GM19238 (cell line): ENCODE measurements around the gene SHANK3.
"Not testable (repeated sequence)": the region's sequence is repeated elsewhere in the genome, so short reads cannot be mapped to it uniquely, and the experiment has no call there.

Source experiments
- DNase-seq: peaks from one replicate; pipeline ENCODE4 v3.0.0; 2011; ENCODE audit warnings: low spot score; ENCODE audit not compliant: insufficient read length

SHANK3 gene

DNA sequence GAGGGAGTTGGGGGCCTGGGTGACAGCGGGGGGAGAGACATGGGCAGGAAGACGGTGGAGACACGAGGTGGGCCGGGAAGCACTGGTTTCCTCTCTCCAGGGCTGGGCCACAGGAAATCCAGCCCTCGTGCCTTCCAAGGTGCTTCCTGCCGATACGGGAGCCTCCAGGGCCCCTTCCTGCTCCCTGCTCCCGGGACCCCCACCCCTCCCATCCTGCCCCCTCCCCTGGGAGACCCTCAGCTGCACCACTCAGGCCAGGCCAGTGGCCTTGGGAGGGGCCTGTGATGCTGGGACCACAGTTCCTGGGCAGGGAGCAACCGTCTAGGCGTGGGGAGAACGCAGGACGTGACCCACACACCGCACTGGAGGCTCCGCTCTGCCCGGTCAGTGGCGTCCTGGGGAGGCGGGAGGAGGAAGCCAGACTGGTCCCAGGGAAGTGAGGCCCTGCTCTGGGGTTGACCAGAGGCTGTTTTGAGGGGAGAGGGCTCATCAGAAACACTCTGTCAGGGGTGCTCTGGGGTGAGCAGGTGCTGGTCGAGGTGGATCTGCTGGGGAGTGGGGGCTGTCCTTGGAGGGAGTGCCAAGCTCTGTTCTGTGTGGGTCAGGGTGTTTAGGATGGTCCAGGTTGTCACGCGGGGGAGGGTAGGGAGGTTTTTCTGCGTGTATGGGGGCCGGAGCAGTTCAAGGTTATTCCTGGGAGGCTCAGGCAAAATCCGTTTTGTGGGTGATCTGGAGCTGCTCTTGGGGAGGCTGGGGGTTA, at the start of gene SHANK3:
TSS of gene SHANK3 (plus strand) at position 353 of the 760 bp plus-strand sequence.
- no peak for DNase-seq

DNA sequence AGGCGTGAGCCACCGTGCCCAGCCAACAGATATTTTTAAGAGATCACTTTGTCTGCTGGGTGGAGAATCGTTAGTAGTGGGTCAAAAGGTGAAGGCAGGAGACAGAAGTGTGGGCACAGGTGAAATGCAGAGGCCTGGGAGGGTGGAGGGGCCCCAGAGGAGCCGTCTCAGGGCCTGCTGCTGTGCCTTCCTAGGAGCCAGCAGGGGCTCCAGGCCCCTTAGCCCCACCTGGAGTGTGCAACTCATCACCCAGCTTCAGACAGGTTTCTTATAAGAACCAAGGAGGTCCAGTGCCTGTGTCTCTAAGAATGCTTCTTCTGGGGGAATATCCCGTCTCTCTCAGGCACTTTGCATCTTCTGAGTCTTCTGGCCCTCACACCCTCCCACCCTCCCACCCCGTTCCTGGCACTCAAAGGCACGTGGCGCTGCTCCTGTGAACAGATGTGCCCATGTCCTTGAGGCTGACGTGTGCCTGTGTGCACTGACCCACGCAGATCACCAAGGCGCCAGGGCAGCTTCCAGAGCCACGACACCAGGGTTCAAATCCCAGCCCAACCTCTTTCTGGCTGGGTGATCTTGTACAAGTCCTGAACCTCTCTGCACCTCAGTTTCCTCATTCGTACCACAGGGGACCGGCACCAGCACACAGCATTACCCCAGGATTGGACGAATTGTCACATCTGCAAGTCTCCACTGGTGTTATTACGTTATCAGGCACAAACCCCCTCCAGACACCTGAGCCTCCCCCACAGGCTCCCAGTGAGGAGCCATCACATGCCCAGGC, 48.1 kb upstream of the SHANK3 start:
- no peak for DNase-seq

DNA sequence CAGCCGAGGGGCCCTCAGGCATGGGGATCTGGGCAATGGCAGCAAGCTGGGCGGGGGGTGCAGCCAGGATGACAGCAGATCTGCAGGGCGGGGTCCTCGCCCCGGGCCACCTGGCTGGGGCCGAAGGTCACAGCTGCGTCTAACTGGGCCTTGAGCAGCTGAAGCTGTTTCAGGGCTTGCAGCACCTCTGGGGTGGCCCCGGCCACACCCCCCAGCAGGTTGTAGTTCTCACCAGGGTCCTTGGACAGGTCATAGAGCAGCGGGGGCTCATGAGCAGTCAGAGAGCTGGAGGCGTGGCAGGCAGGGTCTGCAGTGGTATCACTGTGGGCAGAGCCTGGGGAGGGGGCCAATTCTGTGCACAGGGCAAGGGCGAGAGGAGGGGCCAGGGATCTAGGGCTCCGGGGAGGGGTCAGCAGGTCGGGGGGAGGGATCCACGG, 47.5 kb upstream of the SHANK3 start:
- no peak for DNase-seq

DNA sequence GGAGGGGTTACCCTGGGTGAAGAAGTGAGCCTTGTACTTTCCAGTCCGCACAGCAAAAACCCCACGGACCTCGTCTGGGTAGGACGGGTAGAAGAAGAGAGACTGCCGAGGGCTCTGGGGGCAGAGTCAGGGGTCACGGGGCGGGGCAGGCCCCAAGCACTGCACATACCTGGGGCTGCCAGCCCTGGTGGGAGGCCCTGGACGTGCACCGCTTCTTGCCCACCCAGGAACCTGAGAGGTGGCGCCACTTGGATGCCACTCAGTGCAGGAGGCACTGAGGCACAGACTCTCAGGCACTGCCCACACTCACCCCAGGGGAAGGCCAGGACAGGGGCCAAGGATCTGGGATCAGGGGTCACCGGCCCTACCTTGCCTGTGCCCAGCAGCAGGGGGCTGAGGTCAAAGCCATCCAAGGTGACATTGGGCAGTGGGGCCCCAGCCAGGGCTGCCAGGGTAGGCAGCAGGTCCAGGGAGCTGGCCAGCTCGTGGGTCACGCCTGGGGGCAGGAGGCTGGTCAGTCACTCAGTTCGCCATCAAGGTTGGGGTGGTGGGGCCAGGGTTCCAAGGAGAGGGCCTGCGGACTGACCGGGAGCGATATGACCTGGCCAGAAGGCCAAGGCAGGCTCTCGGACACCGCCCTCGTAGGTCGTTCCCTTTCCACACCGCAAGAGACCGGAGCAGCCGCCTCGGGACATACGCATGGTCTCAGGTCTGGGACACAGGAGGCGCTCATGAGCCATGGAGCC, 46.9 kb upstream of the SHANK3 start:
- no peak for DNase-seq

DNA sequence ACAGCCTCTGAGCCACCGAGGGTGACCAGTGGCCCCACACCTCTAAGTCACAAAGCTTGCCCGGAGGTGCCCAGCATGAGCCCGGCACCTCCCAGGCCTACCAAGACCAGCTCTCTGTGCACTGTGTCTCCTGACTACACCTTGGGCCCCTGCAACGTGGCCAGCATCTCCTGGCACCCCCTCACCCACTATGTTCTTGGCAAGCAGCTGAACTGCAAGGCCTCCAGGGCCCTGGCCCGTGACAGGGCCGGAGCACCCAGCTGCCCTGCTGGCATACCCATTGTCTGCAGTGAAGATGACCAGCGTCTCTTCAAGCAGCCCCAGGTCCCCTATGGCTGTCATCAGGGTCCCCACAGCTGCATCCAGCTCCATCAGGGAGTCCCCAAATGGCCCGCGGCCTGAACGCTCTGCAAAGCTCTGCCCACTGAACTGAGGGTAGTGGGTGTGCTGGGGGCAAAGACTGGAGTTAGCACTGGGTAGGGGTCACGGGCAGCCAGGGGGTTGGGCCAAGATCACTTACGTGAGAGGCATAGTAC, 46.2 kb upstream of the SHANK3 start:
- no peak for DNase-seq

DNA sequence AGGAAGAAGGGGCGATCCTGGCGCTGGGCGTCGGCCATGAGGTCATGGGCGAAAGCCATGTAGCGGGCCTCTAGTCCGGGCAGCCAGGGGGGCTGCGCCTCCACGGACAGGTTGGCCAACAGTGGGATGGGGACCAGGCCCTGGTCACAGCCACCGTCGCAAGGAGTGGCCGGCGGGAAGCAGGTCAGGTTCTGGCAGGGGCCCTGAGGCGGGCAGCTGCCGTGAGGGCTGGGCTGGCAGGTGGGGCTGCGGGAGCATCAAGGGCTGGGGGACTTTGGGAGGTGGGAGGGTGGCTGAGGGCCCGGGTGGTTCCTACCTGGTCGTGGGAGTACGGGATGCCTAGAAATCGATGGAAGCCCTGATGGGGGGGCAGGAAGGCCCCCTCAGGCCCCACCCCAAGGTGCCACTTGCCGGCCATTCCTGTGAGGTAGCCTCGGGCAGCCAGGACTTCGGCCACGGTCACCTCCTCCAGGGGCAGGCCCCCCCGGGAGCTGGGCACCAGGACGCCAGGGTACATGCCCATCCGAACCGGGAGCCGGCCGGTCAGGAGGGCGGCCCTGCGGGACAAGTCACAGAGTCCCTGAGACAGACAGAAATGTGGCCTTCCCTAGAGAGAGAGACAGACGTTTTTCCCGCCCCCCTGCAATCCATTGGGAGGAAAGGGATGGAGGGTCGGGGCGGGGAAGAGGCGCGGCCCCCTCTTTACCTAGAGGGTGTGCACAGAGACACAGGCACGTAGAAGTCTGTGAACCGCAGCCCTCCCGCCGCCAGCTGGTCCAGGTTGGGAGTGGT, 45.6 kb upstream of the SHANK3 start:
- no peak for DNase-seq

DNA sequence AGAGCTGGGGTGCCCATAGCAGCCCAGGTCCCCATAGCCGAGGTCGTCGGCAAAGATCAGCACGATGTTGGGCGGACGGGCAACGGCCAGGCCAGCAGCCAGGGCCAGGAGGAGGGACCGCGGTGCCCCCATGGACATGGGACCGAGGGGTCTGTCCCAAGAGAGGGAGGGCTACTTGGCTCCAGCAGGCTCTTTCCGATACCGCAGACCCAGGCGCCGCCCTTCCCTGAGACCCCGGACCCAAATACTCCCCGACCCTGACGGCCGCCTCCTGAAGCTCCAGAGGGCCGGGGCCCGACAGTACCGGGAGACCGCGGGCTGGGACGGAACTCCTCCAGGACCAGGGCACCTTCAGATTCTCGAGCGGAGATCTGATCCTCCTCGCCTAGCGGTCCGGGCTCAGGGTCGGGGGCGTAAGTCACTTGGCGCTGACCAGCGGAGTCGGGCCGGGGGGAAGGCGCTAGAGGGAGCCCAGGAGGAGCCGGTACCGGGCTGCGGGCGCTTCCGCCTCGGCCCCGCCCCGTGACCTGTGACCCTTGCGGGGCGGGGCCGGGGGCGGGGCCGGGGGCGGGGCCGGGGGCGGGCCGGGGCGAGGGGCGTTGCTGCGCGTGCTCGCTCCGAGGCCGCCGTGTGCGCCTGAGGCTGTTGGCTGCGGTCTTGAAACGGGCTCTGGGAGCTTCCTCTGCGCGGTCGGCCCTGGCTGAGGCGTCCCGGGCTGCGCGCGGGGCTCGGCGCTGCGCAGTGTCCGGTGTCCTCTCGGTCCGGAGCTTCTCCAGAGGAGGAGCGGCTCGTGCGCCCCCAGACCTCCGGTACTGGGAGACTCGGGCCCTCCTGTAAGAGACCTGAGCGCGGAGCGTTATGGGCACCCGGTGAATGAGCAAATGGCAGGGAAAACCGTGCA, 44.7 kb upstream of the SHANK3 start, which contains the start of gene ARSA:
TSS of gene ARSA (minus strand) at position 511 of the 901 bp plus-strand sequence. CDS start at position 138, 373 bp downstream.
- peak; percentile 66 for DNase-seq

DNA sequence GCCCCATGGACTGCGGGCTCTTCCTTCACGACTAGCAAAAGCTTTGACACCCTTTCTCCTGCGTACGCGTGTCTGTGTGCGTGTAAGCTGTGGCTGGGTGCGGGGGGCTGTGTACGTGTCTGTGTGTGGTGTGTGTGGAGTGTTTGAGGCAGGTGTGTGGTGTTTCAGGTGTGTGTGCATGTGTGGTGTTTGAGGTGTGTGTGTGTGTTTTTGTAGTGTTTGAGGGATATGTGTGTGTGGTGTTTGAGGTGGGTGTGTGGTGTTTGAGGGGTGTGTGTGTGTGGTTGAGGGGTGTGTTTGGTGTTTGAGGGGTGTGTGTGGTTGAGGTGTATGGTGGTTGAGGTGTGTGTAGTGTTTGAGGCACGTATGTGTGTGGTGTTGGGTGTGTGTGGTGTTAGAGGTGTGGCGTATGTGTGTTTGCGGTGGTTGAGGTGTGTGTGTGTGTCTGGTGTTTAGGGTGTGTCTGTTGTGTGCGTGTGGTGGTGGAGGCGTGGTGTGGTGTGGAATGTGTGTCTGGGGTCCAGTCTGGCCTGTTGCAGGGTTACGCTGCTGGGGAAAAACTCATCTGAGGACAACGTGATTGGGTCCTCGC, 44.0 kb upstream of the SHANK3 start:
- no peak for DNase-seq

DNA sequence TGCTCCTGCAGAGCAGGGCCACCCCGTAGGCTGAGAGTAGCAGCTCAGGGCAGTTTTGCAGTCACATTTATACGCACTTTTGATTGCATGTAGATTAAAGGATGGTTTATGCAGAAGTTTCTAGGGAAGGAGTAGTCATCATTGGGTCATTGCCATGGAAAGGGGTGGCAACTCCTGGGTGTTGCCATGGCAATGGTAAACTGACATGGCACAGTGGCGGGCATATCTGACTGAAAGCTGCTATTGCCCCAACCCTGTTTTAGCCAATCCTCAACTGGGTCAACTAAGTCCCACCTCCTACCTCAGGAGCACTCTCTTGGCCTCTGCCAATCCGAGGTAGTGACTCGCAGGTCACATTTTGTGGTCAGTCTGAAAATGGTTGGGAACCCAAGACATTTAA, 42.2 kb upstream of the SHANK3 start:
- no peak for DNase-seq

DNA sequence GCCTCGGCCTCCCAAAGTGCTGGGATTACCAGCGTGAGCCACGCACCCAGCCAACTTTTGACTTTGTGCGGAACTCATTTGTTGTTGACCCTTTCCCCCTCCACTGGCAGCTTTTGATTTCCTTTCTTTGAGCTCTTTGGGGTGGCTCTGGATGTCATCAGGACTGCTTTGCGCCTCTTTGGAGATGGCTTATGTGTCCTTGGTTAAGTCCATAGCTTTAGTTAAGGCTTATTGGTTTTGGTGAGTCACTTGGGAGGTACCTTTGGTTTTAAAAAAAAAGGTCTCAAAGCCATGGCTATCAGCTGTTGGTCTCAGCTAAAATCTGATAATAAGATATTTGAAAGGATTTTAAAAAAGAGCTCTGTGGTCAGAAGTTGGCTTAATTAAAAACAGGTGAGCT, 39.5 kb upstream of the SHANK3 start:
- no peak for DNase-seq

DNA sequence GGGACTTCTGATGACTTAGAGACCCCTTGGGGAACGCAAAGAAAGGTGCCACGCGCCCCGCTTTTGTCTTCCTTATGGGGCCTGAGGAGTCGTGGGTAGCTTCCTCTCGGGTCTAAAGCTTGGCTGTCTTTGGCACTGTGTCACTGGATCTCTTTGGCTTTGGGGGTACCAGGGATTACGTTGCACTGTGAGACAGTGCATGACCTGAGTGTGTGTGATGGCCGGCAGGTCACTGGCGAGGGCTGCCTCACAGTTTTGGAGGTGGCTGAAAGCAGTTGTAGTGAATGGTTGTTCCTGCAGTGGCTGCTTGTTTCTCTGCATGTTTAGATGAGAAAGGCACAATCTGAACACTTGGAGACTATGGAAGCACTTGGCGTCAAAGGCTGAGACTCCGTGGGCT, 38.9 kb upstream of the SHANK3 start:
- no peak for DNase-seq

DNA sequence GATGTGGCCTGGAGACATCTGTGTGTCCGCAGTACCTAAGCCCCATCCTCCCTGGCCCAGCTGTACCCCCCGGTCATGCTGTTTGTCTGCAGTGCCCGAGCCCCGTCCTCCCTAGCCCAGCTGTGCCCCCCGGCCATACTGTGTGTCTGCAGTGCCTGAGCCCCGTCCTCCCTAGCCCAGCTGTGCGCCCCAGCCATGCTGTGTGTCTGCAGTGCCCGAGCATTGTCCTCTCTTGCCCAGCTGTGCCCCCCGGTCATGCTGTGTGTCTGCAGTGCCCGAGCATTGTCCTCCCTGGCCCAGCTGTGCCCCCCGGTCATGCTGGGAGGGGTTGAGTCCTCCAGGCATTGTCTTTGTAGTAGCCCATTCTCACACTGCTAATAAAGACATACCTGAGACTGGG, 37.0 kb upstream of the SHANK3 start:
- no peak for DNase-seq

DNA sequence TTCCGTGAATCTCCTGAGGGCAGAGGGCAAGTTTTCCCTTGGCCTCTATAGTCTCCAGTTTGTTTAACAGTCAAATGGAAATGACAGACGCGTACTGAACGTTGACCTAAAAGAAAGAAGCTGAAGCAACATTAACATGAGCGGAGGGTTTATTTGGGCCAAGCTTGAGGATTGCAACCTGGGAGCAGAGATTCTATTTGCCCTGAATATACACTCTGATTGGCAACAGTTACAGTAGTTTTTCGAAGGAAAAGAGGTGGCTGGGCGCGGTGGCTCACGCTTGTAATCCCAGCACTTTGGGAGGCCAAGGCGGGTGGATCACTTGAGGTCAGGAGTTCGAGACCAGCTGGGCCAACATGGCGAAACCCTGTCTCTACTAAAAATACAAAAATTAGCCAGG, 32.3 kb upstream of the SHANK3 start:
- DNase-seq, result not testable (repeated sequence)

DNA sequence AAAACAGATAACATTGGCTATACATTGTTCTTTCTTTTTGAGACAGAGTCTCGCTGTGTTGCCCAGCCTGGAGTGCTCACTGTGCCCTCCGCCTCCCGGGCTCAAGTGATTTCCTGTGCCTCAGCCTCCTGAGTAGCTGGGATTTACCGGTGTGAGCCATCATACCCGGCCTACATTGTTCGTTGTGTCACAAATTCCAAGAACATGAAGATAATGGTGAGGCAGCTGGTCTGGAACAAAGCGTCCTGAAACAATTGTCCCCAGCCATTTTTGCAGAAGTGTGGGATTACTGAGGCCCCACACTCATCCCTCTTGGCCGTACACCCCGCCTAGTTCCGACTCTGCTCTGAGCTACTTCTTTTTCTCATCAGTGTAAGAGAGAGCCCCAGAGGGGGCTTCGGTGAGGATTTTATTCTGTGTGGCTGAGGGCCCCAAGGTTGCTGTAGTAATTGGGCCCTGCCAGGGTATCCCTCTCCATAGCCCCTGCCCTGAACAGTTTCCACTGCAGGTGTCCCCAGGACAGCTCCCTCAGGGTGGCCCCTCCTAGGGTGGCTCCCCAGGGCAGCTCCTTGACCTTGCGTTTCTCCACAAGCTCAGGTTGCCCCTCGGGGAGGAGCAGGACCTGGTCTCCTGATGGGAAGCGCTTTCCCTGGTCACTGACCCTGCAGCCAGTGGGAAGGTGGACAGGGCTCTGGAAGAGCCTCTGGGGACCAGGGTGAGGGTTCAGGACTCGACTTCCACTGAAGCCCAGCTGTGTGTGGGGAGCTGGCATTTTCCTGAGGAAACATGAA, 31.6 kb upstream of the SHANK3 start:
- no peak for DNase-seq

DNA sequence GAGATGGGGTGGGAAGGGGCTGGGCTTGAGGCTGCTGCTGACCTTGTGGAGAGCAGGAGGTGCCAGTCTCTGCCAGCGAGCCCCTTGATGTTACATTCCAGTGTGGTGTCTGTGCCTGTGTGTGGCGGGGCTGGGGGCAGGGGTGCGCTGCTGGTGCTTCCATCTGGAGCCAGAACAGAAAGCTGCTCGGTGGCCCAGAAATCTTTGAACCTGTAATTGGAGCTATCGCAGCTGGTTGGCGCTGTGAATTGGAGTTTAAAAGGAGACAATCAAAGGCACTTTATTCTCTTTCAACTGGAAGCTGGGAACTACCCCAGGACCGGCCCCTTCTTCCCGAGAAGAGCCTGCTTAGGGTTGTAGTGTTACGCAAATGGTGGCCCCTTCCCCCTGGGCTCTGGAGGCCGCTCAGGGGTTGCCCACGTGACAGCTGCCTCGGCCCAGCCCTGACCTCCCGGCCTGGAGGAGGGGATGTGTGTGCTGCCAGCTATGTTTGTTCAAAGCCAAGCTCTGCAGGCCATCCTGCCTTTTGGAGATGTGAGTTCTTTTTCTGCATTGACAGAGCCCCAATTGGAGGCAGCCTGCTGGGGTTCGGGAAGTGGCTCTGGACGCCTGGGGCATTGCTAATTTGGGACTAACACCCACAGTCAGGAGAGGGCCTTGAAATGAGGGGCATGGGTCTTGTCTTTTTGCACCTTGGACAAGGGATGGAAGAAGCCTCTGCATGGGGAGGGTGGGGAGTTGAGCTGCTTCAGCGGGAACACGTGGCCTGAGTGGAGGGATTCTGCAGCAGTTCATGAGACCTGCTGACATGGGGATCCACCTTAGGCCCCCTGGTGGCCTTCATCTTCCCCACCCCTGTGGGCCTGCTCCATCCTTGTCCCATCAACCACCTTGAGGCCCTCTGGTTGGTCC, 30.7 kb upstream of the SHANK3 start:
- no peak for DNase-seq

DNA sequence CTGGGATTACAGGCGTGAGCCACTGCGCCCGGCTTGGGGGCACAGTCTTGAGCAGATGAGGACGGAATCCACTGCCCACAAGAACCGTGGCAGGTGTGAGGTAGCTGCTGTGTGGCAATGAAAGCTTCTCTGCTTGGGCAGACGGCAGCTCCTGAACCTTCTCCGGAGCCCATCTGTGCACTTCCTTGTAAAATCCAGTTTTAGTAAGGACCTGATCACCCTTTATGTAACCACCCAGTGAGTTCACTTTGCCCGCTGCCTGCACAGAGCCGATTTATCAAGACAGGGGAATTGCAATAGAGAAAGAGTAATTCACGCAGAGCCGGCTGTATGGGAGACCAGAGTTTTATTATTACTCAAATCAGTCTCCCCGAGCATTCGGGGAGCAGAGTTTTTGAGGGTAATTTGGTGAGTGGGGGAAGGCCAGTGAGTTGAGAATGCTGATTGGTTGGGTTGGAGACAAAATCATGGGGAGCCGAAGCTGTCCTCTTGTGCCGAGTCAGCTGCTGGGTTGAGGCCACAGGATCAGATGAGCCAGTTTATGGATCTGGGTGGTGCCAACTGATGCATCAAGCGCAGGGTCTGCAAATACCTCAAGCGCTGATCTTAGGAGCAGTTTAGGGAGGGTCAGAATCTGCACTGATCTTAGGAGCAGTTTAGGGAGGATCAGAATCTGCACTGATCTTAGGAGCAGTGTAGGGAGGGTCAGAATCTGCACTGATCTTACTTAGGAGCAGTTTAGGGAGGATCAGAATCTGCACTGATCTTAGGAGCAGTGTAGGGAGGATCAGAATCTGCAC, 29.4 kb upstream of the SHANK3 start:
- DNase-seq, result not testable (repeated sequence)

DNA sequence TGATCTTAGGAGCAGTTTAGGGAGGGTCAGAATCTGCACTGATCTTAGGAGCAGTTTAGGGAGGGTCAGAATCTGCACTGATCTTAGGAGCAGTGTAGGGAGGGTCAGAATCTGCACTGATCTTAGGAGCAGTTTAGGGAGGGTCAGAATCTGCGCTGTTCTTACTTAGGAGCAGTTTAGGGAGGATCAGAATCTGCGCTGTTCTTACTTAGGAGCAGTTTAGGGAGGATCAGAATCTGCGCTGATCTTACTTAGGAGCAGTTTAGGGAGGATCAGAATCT, 28.9 kb upstream of the SHANK3 start:
- DNase-seq, result not testable (repeated sequence)
